ENCODE measurements around the gene NEK11.

- TF ChIP-seq POLR2AphosphoS5 (IDR thresholded peaks at IDR 0.05; ENCODE audit: low read depth, low read length) (no peak), POLR2A (IDR thresholded peaks at IDR 0.05; ENCODE audit: low read depth, low read length) (no peak), TAF1 (IDR thresholded peaks at IDR 0.05; ENCODE audit: borderline replicate concordance, low read depth, low read length) (no peak)
Observed at GRCh38 chr3:131082246-131082645, 55.6 kb downstream of the NEK11 start.
